HepG2 (cell line): ENCODE data around the gene BORCS5. TPM values are rescaled to one million over a fixed set of nuclear protein-coding genes. Genes with fewer than 3 reads are reported as not detected.

Experiments
- ARNTL ChIP-seq: sonication (generic); formaldehyde crosslinking; IDR thresholded peaks from 2 replicates; pipeline ENCODE4 v1.4.0; 2020; ENCODE audit warnings: mild to moderate bottlenecking, missing genetic modification reagents
- CC2D1A ChIP-seq: sonication (generic); formaldehyde crosslinking; IDR thresholded peaks from 2 replicates; pipeline ENCODE4 v1.8.1; 2023; ENCODE audit warnings: mild to moderate bottlenecking, missing genetic modification reagents
- HDAC6 ChIP-seq: fragments of 200-600 bp; sonication (generic); IDR thresholded peaks from 2 replicates; pipeline ENCODE4 v1.7.0; 2017; ENCODE audit warnings: mild to moderate bottlenecking, antibody characterized with exemption, low read length, low read depth
- HINFP ChIP-seq: sonication (generic); formaldehyde crosslinking; IDR thresholded peaks from 2 replicates; pipeline ENCODE4 v1.4.0; 2020; ENCODE audit warnings: low read depth, mild to moderate bottlenecking, missing genetic modification reagents
- HMG20A ChIP-seq: IDR thresholded peaks from 2 replicates; pipeline ENCODE4 v1.6.1; 2016; ENCODE audit warnings: borderline replicate concordance
- HOXA5 ChIP-seq: sonication (generic); formaldehyde crosslinking; IDR thresholded peaks from 2 replicates; pipeline ENCODE4 v1.4.0; 2020; ENCODE audit warnings: missing genetic modification reagents
- PCBP2 ChIP-seq: fragments of 200-400 bp; formaldehyde crosslinking; optimal IDR thresholded peaks from 2 replicates; pipeline ENCODE3; 2018; ENCODE audit warnings: low read length, low read depth; ENCODE audit not compliant: poor library complexity, severe bottlenecking
- PHB2 ChIP-seq: fragments of 450-650 bp; IDR thresholded peaks from 2 replicates; pipeline ENCODE4 v1.6.1; 2018; ENCODE audit not compliant: partially characterized antibody
- RXRB ChIP-seq: IDR thresholded peaks from 2 replicates; pipeline ENCODE4 v1.6.1; 2016; ENCODE audit warnings: borderline replicate concordance, missing genetic modification reagents, missing compliant biosample characterization
- ZMYM3 ChIP-seq: sonication (generic); formaldehyde crosslinking; IDR thresholded peaks from 2 replicates; pipeline ENCODE4 v1.5.1; 2020; ENCODE audit warnings: mild to moderate bottlenecking, missing genetic modification reagents
- ZNF142 ChIP-seq: sonication (generic); formaldehyde crosslinking; IDR thresholded peaks from 2 replicates; pipeline ENCODE4 v1.4.0; 2020; ENCODE audit warnings: missing genetic modification reagents
- ZNF282 ChIP-seq: fragments of 450-650 bp; IDR thresholded peaks from 2 replicates; pipeline ENCODE4 v1.6.1; 2018; ENCODE audit not compliant: partially characterized antibody
- ZNF331 ChIP-seq: sonication (generic); formaldehyde crosslinking; IDR thresholded peaks from 2 replicates; pipeline ENCODE4 v1.4.0; 2020; ENCODE audit warnings: missing genetic modification reagents
- ZNF674 ChIP-seq: sonication (generic); formaldehyde crosslinking; IDR thresholded peaks from 2 replicates; pipeline ENCODE4 v1.5.0; 2020; ENCODE audit warnings: low read depth, mild to moderate bottlenecking, missing genetic modification reagents
- ZNF703 ChIP-seq: sonication (generic); formaldehyde crosslinking; IDR thresholded peaks from 2 replicates; pipeline ENCODE4 v1.5.1; 2020; ENCODE audit warnings: missing genetic modification reagents, mild to moderate bottlenecking, moderate library complexity, borderline replicate concordance
- ZSCAN20 ChIP-seq: sonication (generic); formaldehyde crosslinking; IDR thresholded peaks from 2 replicates; pipeline ENCODE4 v1.4.0; 2020; ENCODE audit warnings: missing genetic modification reagents, mild to moderate bottlenecking, borderline replicate concordance
- ZSCAN30 ChIP-seq: sonication (generic); formaldehyde crosslinking; IDR thresholded peaks from 2 replicates; pipeline ENCODE4 v1.5.0; 2020; ENCODE audit warnings: mild to moderate bottlenecking, missing genetic modification reagents
- polyA plus RNA-seq, 8 experiments: library from polyadenylated mRNA; depleted of rRNA in 3 of 8; stranded (reverse) in 7 of 8; unstranded in 1 of 8; fragments of >200 nt; fragmentation: Illumina TruSeq in 4 of 8; extraction: Trizol in 4 of 8; gene quantifications; 2 replicates each; pipeline versions ENCODE4 v1.2.1 to v1.2.3, GENCODE V29; 2011 to 2016; ENCODE audit warnings: low read depth in 4 of 8, missing spikeins in 1 of 8, mixed read lengths in 1 of 8; ENCODE audit not compliant: insufficient read depth in 1 of 8
- total RNA-seq, 5 experiments: library from RNA; depleted of rRNA; stranded (reverse); fragments of >200 nt; fragmentation: Illumina TruSeq; extraction: Trizol; gene quantifications; 2 replicates each; pipeline ENCODE4 v1.2.3, GENCODE V29; 2016; ENCODE audit warnings: low read depth in 1 of 5
- TF ChIP-seq, protein P1 (sequence below), 2 experiments: fragments of 450-650 bp in 1 of 2; sonication (generic) in 1 of 2; formaldehyde crosslinking; IDR thresholded peaks; 2 replicates each; pipeline versions ENCODE4 v1.5.0 to v1.8.0; 2020 to 2022; ENCODE audit warnings: mild to moderate bottlenecking in 1 of 2, missing genetic modification reagents in 1 of 2
- TF ChIP-seq, protein P2 (sequence below): sonication (generic); formaldehyde crosslinking; IDR thresholded peaks from 2 replicates; pipeline ENCODE4 v1.5.0; 2020; ENCODE audit warnings: missing genetic modification reagents
- TF ChIP-seq, protein P3 (sequence below): sonication (generic); IDR thresholded peaks from 2 replicates; pipeline ENCODE4 v1.6.1; 2016; ENCODE audit warnings: low read depth, borderline replicate concordance

Gene BORCS5
- total and polyA plus RNA-seq, 2 of the 13 experiments (the other 11 are each of a cell fraction or from before 2014, with no cell fraction given): 3.9 to 4.7 TPM

DNA sequence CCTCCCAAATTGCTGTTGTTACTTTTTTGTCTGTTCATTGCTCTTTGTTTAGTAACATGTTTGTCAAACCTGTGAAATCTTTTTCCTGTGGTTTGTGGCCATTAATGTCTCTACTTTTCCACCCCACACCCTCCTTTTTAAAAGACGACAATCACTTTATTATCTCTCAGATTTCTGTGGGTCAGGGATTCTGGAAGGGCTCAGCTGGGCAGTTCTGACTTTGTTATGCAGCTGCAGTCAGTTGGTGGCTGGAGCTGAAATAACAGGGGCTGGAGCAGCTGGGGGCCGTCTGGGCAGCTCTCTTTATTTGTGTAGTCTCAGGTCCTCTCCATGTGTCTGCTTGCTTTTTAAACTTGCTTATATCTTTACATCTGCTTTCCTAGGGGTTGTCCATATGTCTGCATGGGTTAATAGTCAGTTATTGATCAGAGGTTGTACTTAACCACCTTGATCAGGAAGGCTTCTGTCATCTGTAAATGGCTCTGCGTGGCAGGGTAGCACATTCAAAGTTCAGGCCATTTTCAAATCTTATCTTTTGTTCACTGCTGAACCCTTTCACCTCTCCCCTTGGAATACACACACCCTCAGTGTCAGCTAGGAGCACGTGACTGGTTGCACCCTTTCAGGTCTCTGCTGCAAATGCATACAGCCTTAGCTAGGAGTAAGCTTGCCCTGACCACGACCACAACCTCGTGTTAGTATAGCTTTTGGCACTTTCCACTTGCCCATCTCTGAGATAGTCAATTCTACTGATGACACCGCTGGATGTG, 27.9 kb downstream of the BORCS5 start (continued):
- TF ChIP-seq, protein P1, sequence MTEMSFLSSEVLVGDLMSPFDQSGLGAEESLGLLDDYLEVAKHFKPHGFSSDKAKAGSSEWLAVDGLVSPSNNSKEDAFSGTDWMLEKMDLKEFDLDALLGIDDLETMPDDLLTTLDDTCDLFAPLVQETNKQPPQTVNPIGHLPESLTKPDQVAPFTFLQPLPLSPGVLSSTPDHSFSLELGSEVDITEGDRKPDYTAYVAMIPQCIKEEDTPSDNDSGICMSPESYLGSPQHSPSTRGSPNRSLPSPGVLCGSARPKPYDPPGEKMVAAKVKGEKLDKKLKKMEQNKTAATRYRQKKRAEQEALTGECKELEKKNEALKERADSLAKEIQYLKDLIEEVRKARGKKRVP (CRISPR knock-in tag; IDR thresholded peaks at IDR 0.05): no peak
- TF ChIP-seq, protein P2, sequence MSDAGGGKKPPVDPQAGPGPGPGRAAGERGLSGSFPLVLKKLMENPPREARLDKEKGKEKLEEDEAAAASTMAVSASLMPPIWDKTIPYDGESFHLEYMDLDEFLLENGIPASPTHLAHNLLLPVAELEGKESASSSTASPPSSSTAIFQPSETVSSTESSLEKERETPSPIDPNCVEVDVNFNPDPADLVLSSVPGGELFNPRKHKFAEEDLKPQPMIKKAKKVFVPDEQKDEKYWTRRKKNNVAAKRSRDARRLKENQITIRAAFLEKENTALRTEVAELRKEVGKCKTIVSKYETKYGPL (CRISPR knock-in tag): no peak
- TF ChIP-seq HINFP (CRISPR knock-in tag) (peak; percentile 66; the same call in 1 of the 2 replicates), HMG20A (CRISPR knock-in tag) (no peak), ZNF331 (CRISPR knock-in tag) (peak; percentile 99), ZNF282 (no peak), PCBP2 (no peak), ZSCAN20 (CRISPR knock-in tag) (no peak), ARNTL (CRISPR knock-in tag) (peak; percentile 92), RXRB (CRISPR knock-in tag) (peak; percentile 65; the same call in 1 of the 2 replicates), ZNF142 (CRISPR knock-in tag) (no peak), CC2D1A (CRISPR knock-in tag) (no peak), ZMYM3 (CRISPR knock-in tag) (peak; percentile 85), ZSCAN30 (CRISPR knock-in tag) (no peak), HDAC6 (no peak), ZNF703 (no peak), PHB2 (no peak), ZNF674 (CRISPR knock-in tag) (no peak), HOXA5 (no peak)
- TF ChIP-seq, protein P3, sequence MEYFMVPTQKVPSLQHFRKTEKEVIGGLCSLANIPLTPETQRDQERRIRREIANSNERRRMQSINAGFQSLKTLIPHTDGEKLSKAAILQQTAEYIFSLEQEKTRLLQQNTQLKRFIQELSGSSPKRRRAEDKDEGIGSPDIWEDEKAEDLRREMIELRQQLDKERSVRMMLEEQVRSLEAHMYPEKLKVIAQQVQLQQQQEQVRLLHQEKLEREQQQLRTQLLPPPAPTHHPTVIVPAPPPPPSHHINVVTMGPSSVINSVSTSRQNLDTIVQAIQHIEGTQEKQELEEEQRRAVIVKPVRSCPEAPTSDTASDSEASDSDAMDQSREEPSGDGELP: peak; percentile 58; the same call in 1 of the 2 replicates
